Left ventricle myocardium inferior (tissue), 1 donor: ENCODE measurements around the gene PROSER2. TPM values are rescaled to one million over a fixed set of nuclear protein-coding genes. Genes with fewer than 3 reads are reported as not detected.

Source experiments
- DNase-seq: peaks from one replicate; pipeline ENCODE4 v3.0.0-alpha.2; 2020
- H3K27ac ChIP-seq: fragments of 200-600 bp; replicated peaks from 2 replicates; pipeline ENCODE4 v1.8.0; 2021
- H3K27me3 ChIP-seq: fragments of 200-600 bp; 2 replicates; pipeline ENCODE4 v1.8.0; 2021; ENCODE audit warnings: low read depth
- H3K36me3 ChIP-seq: fragments of 200-600 bp; 2 replicates; pipeline ENCODE4 v1.8.0; 2021
- H3K4me1 ChIP-seq: fragments of 200-600 bp; 2 replicates; pipeline ENCODE4 v1.8.0; 2021
- H3K4me3 ChIP-seq: fragments of 200-600 bp; 2 replicates; pipeline ENCODE4 v1.8.0; 2021; ENCODE audit warnings: mild to moderate bottlenecking, moderate library complexity
- H3K9me3 ChIP-seq: fragments of 200-600 bp; replicated peaks from 2 replicates; pipeline ENCODE4 v1.8.0; 2021
- CTCF ChIP-seq: fragments of 200-600 bp; IDR thresholded peaks from 2 replicates; pipeline ENCODE4 v1.8.0; 2021; ENCODE audit warnings: antibody characterized with exemption, mild to moderate bottlenecking, borderline replicate concordance
- intact Hi-C: fragments of 100-400 bp; cut with micrococcal nuclease; formaldehyde crosslinking; loops from one replicate; pipeline ENCODE4 v1.11.0; 2022
- total RNA-seq: library from RNA; stranded (reverse); fragmentation: NEBNext Ultra II Directional; extraction: Animal tissue kit (Norgen Biotek cat#: 25700); gene quantifications from one replicate; pipeline ENCODE4 v1.2.1, GENCODE V29; 2021
- donor health status: DM: no; HTN: yes; CAD: no; lungs with severe emphysema.

PROSER2 gene
- total RNA-seq, 1 donor from 2014 or later, result 0.52 TPM

GRCh38 chr10:11913079-11913641 lies 90.0 kb downstream of the PROSER2 start:
- Histone ChIP-seq H3K4me1 (no peaks in the 10 kb centered on the region), H3K36me3 (no peaks in the 10 kb centered on the region), H3K9me3 (no peaks in the 10 kb centered on the region), H3K27ac (no peak overlapping the region), H3K4me3 (no peak overlapping the region), H3K27me3 (no peaks in the 10 kb centered on the region)
- no peak for TF ChIP-seq CTCF
- DNase-seq, result no peak
- intact Hi-C loops, result no loop called here

GRCh38 chr10:11918384-11918783 lies 95.2 kb downstream of the PROSER2 start:
- peaks cover 38% of the 10 kb centered on the region for H3K36me3 ChIP-seq
- no peaks in the 10 kb centered on the region for H3K27me3 ChIP-seq
- H3K27ac ChIP-seq, result no peak overlapping the region
- H3K4me3 ChIP-seq, result no peak overlapping the region
- intact Hi-C loops, result no loop called here
- H3K4me1 ChIP-seq, result no peaks in the 10 kb centered on the region
- H3K9me3 ChIP-seq, result no peaks in the 10 kb centered on the region
- no peak for DNase-seq
- TF ChIP-seq CTCF, result no peak

GRCh38 chr10:11919271-11919670 lies 96.1 kb downstream of the PROSER2 start:
- TF ChIP-seq CTCF, result no peak
- intact Hi-C loops, result no loop called here
- peaks cover 44% of the 10 kb centered on the region for H3K36me3 ChIP-seq

More at GRCh38 chr10:11919271-11919670, 96.1 kb downstream of the PROSER2 start:
- Histone ChIP-seq H3K27me3 (no peaks in the 10 kb centered on the region), H3K27ac (no peak overlapping the region), H3K9me3 (no peaks in the 10 kb centered on the region), H3K4me1 (no peaks in the 10 kb centered on the region), H3K4me3 (no peak overlapping the region)
- DNase-seq, result no peak

Other genes with a start within 250 kb of the PROSER2 start
- gene USP6NL, start 211.7 kb upstream of the PROSER2 start, total RNA-seq, result 7.9 TPM
- 88.5 TPM for gene ECHDC3, start 81.0 kb upstream of the PROSER2 start, total RNA-seq
- 17.3 TPM for gene UPF2, start 219.5 kb downstream of the PROSER2 start, total RNA-seq
- 31.7 TPM for gene DHTKD1, start 245.6 kb downstream of the PROSER2 start, total RNA-seq